SU-DHL-6 (cell line): ENCODE measurements around the gene TRAPPC3L.

Experiments
- CTCF ChIP-seq: fragments of 200-600 bp; sonication (generic); IDR thresholded peaks from one replicate; pipeline ENCODE4 v1.5.1; 2017; ENCODE audit warnings: antibody characterized with exemption, mild to moderate bottlenecking, low read length, moderate library complexity; ENCODE audit not compliant: insufficient read depth, poor library complexity, severe bottlenecking
- EZH2phosphoT487 ChIP-seq: fragments of 200-600 bp; sonication (generic), shearing (Covaris generic); conservative IDR thresholded peaks from 2 replicates; pipeline ENCODE4 v1.6.1; 2018; ENCODE audit warnings: mild to moderate bottlenecking, antibody characterized with exemption, low read length, moderate library complexity, mixed read lengths

DNA sequence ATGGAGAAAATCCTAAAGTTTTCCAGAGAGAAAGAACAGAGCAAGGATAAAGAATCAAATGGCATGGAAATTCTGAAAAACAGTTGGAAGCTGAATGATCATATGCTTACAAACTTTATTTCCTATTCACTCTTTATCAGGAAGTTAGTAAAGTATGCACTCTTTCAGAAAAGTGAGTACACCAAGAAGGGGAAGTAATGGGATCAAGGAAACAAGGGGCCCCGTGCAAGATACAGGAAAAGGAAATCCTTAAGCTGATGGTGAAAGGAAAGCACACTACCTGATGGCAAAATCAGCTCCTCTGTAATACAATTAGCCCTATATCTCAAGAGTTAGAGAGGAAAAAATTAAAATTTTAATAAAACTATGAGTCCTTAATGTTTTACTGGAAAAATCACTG lies 70.3 kb downstream of the TRAPPC3L start:
- TF ChIP-seq CTCF = no peak
- TF ChIP-seq EZH2phosphoT487 = no peak
